Measurements from ENCODE around the gene LRRC49.

The LRRC49 gene

DNA sequence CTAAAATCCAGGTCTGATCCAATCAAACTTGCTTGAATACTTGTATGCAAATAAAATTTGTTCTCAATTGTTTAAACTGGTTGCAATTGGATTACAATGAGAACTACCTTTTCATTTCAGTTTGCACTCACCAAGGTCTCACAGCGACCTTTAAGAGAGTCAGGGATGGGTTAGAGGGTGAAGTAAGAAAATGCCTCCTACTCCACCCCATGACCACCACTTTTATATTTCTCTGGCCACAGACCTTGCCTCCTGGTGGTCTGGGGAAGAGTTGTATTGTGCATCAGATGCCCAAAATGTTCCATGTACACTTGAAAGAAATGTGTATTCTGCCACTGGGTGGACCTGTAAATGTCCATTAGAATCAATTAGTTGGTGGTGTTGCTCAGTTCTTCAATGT lies 206.3 kb downstream of the LRRC49 start:
- TF ChIP-seq POLR2AphosphoS5 (IDR thresholded peaks at IDR 0.05; ENCODE audit: low read depth, low read length): no peak
- TF ChIP-seq SIN3A (IDR thresholded peaks at IDR 0.05; ENCODE audit: borderline replicate concordance, insufficient read depth, low read length): no peak
- no peak for TF ChIP-seq TAF1 (IDR thresholded peaks at IDR 0.05; ENCODE audit: borderline replicate concordance, insufficient read depth, low read length)
- TF ChIP-seq, protein P1, sequence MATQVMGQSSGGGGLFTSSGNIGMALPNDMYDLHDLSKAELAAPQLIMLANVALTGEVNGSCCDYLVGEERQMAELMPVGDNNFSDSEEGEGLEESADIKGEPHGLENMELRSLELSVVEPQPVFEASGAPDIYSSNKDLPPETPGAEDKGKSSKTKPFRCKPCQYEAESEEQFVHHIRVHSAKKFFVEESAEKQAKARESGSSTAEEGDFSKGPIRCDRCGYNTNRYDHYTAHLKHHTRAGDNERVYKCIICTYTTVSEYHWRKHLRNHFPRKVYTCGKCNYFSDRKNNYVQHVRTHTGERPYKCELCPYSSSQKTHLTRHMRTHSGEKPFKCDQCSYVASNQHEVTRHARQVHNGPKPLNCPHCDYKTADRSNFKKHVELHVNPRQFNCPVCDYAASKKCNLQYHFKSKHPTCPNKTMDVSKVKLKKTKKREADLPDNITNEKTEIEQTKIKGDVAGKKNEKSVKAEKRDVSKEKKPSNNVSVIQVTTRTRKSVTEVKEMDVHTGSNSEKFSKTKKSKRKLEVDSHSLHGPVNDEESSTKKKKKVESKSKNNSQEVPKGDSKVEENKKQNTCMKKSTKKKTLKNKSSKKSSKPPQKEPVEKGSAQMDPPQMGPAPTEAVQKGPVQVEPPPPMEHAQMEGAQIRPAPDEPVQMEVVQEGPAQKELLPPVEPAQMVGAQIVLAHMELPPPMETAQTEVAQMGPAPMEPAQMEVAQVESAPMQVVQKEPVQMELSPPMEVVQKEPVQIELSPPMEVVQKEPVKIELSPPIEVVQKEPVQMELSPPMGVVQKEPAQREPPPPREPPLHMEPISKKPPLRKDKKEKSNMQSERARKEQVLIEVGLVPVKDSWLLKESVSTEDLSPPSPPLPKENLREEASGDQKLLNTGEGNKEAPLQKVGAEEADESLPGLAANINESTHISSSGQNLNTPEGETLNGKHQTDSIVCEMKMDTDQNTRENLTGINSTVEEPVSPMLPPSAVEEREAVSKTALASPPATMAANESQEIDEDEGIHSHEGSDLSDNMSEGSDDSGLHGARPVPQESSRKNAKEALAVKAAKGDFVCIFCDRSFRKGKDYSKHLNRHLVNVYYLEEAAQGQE (IDR thresholded peaks at IDR 0.05; ENCODE audit: insufficient read depth in 1 of 2, low read depth in 2 of 2, low read length in 2 of 2): no peak
- no peak for TF ChIP-seq FOXP2 (optimal IDR thresholded peaks at IDR 0.05; ENCODE audit: borderline replicate concordance, extremely low read depth, extremely low read length, insufficient read depth)
